ENCODE measurements around the gene DUSP6.

The DUSP6 gene, protein sequence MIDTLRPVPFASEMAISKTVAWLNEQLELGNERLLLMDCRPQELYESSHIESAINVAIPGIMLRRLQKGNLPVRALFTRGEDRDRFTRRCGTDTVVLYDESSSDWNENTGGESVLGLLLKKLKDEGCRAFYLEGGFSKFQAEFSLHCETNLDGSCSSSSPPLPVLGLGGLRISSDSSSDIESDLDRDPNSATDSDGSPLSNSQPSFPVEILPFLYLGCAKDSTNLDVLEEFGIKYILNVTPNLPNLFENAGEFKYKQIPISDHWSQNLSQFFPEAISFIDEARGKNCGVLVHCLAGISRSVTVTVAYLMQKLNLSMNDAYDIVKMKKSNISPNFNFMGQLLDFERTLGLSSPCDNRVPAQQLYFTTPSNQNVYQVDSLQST

DNA sequence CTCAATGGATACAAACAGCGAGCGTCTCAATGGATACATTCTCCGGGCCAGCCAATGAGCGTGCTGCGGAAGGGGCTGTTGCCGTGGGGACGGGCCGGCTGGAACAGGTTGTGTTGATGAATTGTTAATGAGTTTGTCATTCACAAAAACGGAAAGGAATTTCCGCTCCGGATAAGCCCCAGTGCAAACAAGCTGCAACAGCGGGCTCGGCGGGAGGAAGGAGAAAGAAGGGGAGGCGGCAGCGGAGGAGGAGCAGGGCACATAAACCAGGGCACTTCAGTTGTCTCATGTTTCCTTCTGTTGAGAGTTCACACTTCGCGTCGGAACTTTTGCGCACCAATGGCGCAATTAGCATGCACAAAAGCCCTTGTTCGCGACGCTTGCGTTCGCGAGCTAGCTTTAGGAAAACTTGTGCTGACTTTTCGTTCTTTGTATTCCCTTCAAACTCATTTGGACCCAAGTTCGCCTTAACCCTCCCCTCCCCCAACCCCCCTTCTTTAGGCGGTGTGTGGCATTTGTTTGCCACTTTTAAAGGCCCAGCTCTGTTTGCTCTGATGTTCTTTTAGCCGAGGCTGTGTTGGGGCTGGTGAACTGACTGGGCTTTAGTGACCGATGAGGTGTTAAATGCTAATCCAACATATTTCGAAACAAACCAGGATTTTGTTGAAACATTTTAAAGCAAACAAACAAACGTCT, at the start of gene DUSP6:
DUSP6 (minus strand) TSS at position 10 of the 696 bp plus-strand sequence. CDS start 462 bp downstream, outside the sequence.
- Histone ChIP-seq H3K4me3 (peak within 1 kb of the TSS; percentile 65 to 87 (median 77)), H3K27ac (peak within 1 kb of the TSS; percentile 87 to 100 (median 97))

DNA sequence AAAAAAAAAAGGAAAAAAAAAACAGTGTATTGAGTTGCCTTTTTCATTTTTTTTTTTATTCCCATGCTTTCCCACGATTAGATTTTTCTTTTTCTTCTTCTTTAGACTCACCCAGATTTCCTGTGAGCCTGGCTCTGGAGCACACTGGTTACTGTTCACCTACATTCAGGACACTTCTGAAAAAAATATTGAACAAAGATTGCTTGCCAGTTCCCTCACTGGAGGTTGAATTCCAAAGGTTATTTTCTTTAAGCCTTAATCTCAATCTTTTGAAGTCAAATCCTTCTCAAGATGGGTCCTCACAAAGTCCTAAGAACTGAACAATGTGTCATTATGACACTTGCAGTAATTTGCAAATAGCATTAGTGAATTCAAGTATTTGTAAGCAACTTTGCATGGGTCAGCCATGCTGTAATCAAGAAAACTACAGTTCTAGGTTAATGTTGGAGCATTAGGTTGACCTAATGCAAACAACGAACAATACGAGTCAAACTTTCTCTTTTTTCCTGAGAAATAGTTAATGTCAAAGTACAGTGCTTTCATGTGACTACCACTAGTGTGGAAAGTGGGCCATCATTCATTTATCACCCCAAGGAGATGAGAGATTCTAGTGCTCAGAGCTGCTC, 49.2 kb upstream of the DUSP6 start:
- Histone ChIP-seq H3K27ac (no peak overlapping the region), H3K4me3 (no peak overlapping the region)

DNA sequence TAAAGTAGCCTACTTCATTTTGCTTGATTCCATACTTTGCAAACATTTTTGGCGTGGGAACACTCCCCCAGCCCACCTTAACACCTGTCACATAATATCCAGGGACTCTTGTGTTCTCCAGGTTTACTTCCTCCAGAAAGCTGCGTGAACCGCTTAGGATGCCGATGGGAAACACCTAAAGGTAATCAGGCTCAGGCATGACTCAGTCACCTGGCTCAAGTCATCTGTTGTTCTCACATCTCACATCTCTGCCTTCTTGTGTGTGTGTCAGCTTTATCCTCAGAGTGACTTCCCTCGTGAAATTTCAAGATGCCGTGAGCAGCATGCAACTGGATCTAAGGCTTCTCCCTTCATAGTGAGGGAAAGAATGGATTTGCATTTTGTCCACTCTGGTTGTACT, 48.1 kb upstream of the DUSP6 start:
- H3K27ac ChIP-seq: no peak overlapping the region

DNA sequence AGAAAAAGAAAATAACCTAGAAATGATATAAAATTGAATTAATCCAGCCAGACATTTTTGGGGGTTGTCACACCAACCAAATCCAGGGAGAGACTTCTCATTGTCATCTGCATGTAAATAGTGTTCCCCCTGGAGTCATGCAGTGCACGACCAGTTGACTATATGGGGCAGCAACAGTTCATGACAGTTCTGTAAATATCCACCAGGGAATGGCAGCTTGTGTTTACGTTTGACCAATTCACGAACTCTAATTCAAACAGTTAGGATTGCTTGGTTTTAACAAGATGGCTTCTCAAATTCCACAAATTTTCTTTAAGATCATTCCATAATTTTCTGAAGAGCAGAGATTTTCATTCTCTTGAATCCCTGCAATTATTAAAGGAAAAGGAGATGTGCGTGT, 43.4 kb upstream of the DUSP6 start:
- Histone ChIP-seq H3K4me3 (no peak overlapping the region), H3K27ac (no peak overlapping the region)

More for the DNA sequence above, 48.1 kb upstream of the DUSP6 start:
- H3K4me3 ChIP-seq: no peak overlapping the region

DNA sequence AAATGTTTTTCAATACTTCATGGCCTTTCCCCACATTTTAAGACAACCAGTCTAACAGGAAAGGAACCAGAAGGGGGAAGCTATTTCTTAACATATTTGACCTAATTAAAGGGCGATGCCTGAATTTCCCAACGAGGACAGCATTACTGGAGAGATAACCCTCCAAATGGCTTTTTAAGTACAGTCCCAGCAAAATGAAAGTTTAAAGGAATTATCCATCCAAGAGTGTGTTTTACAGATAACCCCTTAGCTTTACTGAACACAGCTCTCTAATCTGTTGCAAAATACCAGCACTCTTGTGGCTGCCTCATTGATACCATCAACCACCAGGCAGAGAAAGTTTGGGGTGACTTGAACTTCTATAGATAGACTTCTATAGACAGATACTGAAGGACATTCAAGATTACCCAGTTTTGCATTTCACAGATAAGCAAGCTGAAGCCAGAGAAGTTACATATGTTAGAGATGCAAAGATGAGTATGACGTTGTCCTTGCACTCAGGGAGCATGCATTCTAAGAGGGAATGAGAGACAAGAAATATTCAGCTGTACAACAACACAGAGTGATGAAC, 41.3 kb upstream of the DUSP6 start:
- Histone ChIP-seq H3K27ac (no peak overlapping the region), H3K4me3 (no peak overlapping the region)

DNA sequence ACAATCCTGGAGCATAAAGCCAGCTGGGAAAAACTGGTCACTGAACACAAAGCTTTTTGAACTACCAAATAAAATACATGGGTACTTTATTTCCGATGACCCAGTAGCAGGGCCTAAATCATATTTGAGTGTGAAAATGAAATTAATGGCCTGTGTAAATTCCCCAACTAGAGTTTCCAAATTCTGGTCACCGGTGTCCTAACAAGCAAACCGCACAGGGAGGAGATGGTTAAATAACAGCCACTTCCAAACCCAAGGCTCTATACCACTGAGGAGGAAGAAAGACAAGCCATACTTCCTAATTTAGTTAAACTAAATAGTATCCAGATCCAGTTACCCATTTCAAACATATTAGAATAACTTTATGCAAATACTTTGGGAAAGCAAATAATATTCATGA, 40.1 kb upstream of the DUSP6 start:
- H3K4me3 ChIP-seq: no peak overlapping the region
- H3K27ac ChIP-seq: no peak overlapping the region

DNA sequence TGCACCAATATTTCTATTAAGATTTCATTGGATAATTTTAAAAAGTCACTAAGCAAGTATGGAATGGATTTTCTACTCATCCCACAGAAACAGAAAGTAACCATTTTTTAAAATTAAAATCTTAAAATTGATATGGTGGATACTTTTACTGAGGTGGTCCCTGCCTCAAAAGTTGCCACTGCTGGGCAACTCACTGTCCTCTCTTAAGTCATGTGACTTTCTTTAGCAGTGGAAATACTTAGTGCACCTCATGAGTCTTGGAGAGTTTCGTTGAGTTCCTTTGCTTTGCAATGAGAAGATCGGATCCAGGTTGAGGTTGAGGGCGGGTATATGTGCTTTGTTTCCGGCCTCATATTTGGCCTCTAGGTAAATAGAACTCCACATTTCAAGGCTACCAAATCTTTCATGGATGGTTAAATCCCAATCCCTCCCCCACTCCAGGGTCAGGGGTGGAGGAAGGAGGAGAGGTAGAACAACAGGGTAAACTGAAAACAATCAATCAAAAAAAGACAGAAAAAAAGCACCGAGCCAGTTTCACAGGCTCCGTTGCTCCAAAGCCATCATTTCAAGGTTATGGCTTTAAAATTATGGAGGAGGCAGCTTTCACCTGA, 39.5 kb upstream of the DUSP6 start:
- Histone ChIP-seq H3K27ac (no peak overlapping the region), H3K4me3 (no peak overlapping the region)

DNA sequence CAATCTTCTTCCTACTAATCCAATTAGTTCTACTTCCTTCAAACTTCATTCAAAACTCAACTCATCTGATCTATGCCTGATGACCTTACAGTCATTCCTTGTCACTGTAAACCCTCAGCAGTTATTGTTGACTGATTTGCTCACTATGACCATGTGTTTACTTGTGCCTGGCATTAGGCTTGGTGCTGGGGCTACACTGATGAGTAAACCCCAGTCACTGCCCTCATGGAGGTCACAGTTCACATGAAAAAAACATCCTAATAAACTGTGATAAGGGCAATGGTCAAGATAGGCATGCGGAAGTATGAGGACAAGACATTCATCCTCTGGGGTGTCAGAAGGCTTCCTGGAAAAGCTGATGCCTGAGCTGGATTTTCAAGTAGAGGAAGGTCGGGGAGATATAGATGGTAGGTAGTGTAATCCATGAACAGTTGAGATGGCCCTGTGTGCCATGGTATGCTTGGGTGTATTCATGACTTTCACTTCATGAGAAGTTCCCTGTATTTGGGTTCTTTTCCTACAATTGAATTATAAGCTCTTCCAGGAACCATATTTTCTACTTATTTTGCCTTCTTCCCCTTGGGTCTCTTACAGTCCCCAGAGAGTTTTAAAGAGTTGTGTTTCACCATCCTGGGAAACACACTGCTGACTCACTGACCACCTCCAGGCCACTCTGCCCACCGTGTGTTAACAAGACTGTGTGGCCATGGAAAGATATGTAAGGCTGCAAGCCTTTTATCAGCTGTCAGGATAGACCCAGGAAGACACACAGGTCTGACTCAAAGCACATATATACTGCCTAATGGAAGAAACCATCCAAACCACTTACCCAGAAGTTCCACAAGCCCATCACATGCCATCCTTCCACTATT, 38.7 kb upstream of the DUSP6 start:
- peak overlapping the region in 9 of 21 experiments; percentile 2 to 69 (median 36) for H3K27ac ChIP-seq
- no peak overlapping the region for H3K4me3 ChIP-seq

DNA sequence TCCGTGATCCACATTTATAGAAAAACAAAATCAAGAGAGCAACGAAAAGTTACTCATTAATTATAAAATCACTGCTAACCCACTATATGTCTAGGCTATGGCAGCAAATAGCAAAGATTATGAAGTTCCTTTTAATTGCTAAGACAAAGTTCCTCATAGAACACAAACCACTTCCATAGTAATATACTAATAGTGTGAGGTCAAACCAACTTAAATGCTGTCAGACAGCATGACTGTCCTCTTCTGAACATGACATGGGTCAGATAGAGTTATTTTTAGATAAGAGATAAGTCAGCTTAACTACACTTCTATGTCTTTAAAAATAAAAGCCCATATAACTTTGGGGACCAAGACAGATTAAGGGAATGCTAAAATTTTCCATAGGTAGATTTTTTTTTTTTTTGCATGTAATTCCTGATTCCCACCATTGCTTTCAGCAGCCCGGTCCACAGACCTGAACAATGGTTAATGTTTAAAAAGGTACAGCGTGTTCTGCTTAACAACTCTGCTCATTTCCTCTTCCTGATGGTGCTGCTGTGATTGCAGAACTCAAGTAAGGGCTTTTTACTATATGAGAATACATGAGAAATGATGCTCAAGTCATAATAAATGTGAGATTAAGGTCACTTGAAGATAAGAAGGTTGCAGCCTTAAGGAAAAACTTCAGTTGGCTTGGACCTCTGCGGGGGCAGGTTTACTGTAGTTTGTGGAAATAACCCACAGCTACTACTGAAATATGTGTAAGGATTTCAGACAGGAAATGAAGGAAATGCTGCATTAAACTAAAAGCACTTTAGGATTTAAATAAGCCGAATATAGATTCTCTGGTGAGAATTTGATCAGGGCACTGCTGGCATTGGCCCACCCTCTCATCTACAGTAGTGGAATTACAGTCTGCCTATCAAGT, 37.7 kb upstream of the DUSP6 start:
- no peak overlapping the region for H3K4me3 ChIP-seq
- peak overlapping the region in 11 of 21 experiments; percentile 2 to 69 (median 36) for H3K27ac ChIP-seq

DNA sequence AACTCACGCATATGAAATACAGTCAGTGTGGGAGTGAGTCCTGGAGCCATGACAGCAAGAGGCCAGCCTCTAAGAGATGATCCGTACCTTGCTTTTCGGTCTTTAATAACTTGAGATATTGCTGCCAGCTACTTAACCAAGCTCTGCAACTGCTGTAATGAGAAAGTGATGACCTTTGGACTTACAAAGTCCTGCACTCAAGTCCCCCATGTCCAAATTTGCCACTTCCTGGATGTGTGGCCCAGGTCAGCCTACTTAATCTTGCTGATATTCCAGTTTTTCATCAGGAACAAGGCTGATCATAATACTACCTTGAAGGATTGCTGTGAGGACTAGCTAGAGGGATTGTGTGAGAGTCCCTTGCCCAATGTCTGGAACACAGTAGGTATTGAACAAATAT, 33.8 kb upstream of the DUSP6 start:
- H3K4me3 ChIP-seq: no peak overlapping the region
- H3K27ac ChIP-seq: peak overlapping the region in 3 of 21 experiments; percentile 8 to 52 (median 27)

DNA sequence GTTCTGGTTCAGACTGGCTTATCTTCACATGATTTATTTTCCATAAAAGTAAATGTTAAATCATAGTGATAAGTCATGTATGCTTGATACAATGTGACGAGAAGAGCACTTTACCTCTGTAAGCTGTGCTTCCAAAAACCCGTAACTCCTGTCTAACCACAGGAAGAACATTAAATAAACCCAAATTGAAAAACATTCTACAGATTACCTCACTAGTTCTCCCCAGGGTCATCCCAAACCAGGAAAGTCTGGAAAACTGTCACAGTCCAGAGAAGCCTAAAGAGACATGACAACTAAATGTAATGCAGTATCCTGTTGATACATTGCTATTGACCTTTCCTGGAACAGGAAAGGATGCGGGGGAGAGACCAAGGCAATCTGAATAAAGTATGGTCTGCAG, 32.5 kb upstream of the DUSP6 start:
- H3K27ac ChIP-seq: peak overlapping the region in 17 of 21 experiments; percentile 7 to 77 (median 61)
- no peak overlapping the region for H3K4me3 ChIP-seq

DNA sequence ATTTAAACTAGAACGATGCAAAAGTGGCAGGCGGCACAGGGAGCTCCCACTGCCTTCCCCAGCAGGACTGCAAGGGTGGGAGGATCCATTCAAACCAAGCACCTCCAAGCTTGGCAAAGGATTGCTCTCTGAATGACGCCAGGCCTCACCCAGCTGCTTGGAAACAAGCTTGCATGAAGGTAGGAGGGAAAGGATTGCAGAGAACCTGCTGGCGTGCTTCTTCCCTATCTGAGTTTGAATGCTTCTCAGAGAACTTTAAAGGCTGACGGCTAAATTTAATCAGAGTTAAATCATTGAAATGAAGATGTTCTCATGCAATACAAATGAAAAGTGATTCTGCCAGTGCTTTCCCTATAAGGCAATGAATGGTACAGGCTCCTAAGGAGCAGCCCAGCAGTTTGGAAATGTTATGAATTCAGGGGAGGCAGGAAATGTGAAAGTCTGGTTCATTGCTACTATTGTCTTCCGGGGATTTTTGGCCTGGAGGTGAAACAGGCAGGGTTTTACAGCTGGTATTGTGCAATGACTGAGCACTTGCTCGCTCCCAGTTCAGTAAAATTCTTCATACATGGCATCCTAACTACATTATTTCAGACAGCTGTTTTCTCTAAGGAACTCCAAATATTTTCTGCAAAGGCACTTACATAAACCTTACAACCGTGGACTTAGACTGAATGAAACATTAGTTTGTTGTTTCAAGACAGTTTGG, 31.9 kb upstream of the DUSP6 start:
- Histone ChIP-seq H3K27ac (peak overlapping the region; percentile 7 to 77 (median 59)), H3K4me3 (no peak overlapping the region)

DNA sequence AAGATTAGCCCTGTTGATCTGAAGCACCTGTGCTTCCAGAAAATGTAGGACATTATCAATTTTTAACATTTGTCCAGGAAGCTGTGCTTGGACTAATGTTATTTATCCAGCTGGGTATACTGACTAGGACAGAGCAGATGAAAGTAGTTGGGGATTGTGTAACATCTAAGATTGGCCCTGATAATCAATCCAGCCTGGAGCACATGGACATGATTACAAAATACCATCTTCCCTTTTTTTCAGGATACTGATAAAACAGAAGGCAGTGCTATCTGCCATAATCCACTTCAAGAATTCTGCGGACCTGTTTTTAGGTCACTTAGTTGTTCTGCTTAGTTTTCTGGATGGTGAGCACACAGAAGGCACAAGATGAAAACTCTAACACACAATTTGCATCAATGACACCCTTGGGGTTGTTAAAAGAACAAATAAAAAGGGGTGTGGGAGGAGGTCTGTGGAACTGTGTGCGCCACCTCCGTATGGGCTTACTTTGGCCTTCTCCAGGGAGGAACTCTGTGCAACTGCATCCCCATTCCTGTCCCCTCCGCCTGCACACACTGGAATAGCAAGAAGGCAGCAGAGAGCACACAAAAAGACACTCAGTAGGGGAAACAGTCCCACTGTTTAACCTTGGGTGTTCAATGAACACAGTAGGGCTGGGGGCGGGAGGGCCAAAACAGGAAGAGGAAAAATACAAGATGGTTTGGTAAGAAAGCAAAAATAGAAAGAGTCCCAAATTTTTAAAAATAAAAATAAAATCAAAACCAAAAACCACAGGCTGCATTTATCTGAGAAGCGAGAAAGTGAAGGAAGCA, 31.1 kb upstream of the DUSP6 start:
- no peak overlapping the region for H3K4me3 ChIP-seq
- peak overlapping the region in 18 of 21 experiments; percentile 8 to 77 (median 60) for H3K27ac ChIP-seq

DNA sequence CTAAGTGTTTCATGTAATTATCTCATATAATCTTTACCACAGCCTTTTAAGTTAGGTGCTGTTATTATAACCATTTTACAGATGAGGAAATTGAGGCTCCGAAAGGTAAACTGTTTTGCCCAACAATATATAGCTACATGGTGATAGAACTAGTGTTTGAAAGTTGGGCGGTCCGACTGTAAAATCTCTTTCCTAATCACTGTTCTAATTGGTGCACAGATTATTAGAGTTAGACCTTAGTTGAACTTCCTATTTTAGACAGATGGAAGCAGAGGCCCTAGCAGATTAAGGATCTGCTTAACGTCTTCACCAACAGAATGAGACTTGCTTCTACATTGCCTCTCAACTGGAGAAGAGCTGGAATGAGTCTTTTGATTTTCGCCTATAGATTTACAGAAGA, 30.0 kb upstream of the DUSP6 start:
- Histone ChIP-seq H3K27ac (peak overlapping the region in 1 of 21 experiments; percentile 72), H3K4me3 (no peak overlapping the region)

DNA sequence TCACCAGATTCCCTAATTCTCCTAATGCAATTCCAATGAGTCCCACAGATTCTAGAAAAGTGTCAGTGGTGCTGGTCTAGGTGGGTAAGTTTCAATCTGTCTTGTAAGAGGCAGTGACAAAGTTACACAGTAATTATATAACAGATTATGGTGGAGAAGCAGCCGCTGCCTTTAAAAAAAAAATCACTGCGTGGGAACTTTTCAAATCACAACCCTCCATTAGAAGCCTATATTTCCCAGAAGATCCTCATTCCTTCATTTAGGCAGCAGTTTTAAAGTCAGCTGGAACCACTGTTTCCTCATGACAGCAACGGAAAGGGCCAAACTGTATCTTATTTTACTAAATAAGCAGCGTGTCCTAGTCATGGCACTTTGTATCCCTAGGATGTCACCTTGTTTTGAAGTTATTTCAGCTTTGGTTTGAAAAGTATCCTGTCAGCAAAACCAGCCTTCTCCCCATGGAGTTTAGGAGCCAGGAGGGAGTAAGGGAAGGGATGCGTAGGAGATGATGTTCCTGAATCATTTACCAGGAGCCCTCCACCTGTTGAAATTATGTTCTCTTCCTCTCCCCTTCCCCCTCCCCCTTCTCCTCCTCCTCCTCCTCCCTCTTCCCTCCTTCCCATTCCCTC, 27.7 kb upstream of the DUSP6 start:
- Histone ChIP-seq H3K4me3 (no peak overlapping the region), H3K27ac (no peak overlapping the region)
